GM12878 (cell line): ENCODE measurements around the gene PPARD. TPM values are rescaled to one million over a fixed set of nuclear protein-coding genes. Genes with fewer than 3 reads are reported as not detected.

Experiments
- ATAC-seq: fragments of 200-7000 bp; cut with Tn5 transposase; 3 replicates; pipeline ENCODE4 v1.9.1; 2020; ENCODE audit warnings: mild to moderate bottlenecking, moderate library complexity
- BruUV-seq: library from RNA; stranded (reverse); fragments of 400-500 nt; replicated peaks from 2 replicates; lab custom pipeline; 2021; lab: Mats Ljungman, UMichigan
- CTCF ChIA-PET: fragments of 300-600 bp; sonication (Branson Sonifier 250); formaldehyde crosslinking; extraction: SDS; loops from one replicate; lab custom pipeline; 2021; ENCODE audit warnings: inconsistent platforms; lab: Yijun Ruan, JAX
- POLR2A ChIA-PET: fragments of 350-600 bp; formaldehyde crosslinking; extraction: SDS; loops from one replicate; lab custom pipeline; 2021; ENCODE audit warnings: inconsistent platforms; lab: Charles Lee
- RAD21 ChIA-PET: fragments of 300-600 bp; sonication (Branson Sonifier 250); formaldehyde crosslinking; loops from one replicate; lab custom pipeline; 2023; ENCODE audit warnings: antibody characterized with exemption; ENCODE audit not compliant: unreplicated experiment; lab: Charles Lee
- SMC1A ChIA-PET: fragments of 300-600 bp; sonication (Branson Sonifier 250); formaldehyde crosslinking; loops from one replicate; lab custom pipeline; 2023; ENCODE audit not compliant: unreplicated experiment, uncharacterized antibody; lab: Charles Lee
- DNase-seq: peaks from one replicate; pipeline ENCODE4 v3.0.0-alpha.2; 2011; ENCODE audit warnings: low read depth, low spot score
- FAIRE-seq: peaks from 3 replicates; lab custom pipeline; 2011; peaks lifted over from hg19 to GRCh38; lab: Jason Lieb, UNC
- H2AFZ ChIP-seq: 2 replicates; pipeline ENCODE4 v1.6.0; 2011; ENCODE audit warnings: low read depth, low read length, control low read depth; ENCODE audit not compliant: control insufficient read depth
- H3K27ac ChIP-seq: 2 replicates; pipeline ENCODE4 v1.5.1; 2011; ENCODE audit warnings: control low read depth; ENCODE audit not compliant: control insufficient read depth, insufficient read depth
- H3K27me3 ChIP-seq, 2 experiments: replicated peaks in 1 of 2; 2 replicates each; pipeline versions ENCODE4 v1.6.0 to v1.6.1; 2011; ENCODE audit warnings: low read length in 1 of 2; ENCODE audit not compliant: control insufficient read depth in 2 of 2, insufficient read depth in 2 of 2
- H3K36me3 ChIP-seq, 2 experiments: 2 replicates each; pipeline ENCODE4 v1.5.1; 2011; ENCODE audit warnings: low read length in 1 of 2; ENCODE audit not compliant: control insufficient read depth in 2 of 2, insufficient read depth in 2 of 2
- H3K4me1 ChIP-seq: 2 replicates; pipeline ENCODE4 v1.6.1; 2011; ENCODE audit warnings: mild to moderate bottlenecking, low read length, moderate library complexity, mixed read lengths; ENCODE audit not compliant: control insufficient read depth, insufficient read depth
- H3K4me2 ChIP-seq: 2 replicates; pipeline ENCODE4 v1.6.0; 2011; ENCODE audit warnings: control low read depth; ENCODE audit not compliant: control insufficient read depth, insufficient read depth
- H3K4me3 ChIP-seq: fragments of 200-600 bp; sonication (generic); 2 replicates; pipeline ENCODE4 v1.5.1; 2016
- H3K79me2 ChIP-seq: 2 replicates; pipeline ENCODE4 v1.6.0; 2011; ENCODE audit warnings: low read length; ENCODE audit not compliant: control insufficient read depth, insufficient read depth
- H3K9ac ChIP-seq: 2 replicates; pipeline ENCODE4 v1.8.0; 2011; ENCODE audit warnings: low read length, control low read depth, mixed read lengths; ENCODE audit not compliant: control insufficient read depth, insufficient read depth
- H3K9me3 ChIP-seq: replicated peaks from 3 replicates; pipeline ENCODE4 v1.5.1; 2011; ENCODE audit warnings: mild to moderate bottlenecking, low read length; ENCODE audit not compliant: control insufficient read depth, insufficient read depth
- H4K20me1 ChIP-seq: 2 replicates; pipeline ENCODE4 v1.6.0; 2011; ENCODE audit not compliant: control insufficient read depth, insufficient read depth
- BCL3 ChIP-seq: IDR thresholded peaks from 2 replicates; pipeline ENCODE4 v1.6.1; 2011; ENCODE audit warnings: borderline replicate concordance, low read depth, mild to moderate bottlenecking, moderate library complexity, low read length; ENCODE audit not compliant: insufficient read depth, poor library complexity, severe bottlenecking
- BRCA1 ChIP-seq: IDR thresholded peaks from 2 replicates; pipeline ENCODE4 v1.6.1; 2011; ENCODE audit warnings: low read depth, low read length, improper control_type of control experiment
- CBX5 ChIP-seq: sonication (generic); IDR thresholded peaks from 2 replicates; pipeline ENCODE4 v1.6.1; 2016; ENCODE audit warnings: low read depth, moderate library complexity, mild to moderate bottlenecking, inconsistent platforms
- CHD1 ChIP-seq: IDR thresholded peaks from 2 replicates; pipeline ENCODE4 v1.6.1; 2012; ENCODE audit warnings: low read depth, low read length, improper control_type of control experiment
- CREM ChIP-seq: IDR thresholded peaks from 2 replicates; pipeline ENCODE4 v1.6.1; 2014; ENCODE audit warnings: antibody characterized with exemption, low read depth
- E4F1 ChIP-seq: fragments of 450-650 bp; IDR thresholded peaks from 2 replicates; pipeline ENCODE4 v1.6.1; 2018; ENCODE audit warnings: borderline replicate concordance, mild to moderate bottlenecking; ENCODE audit not compliant: partially characterized antibody
- HSF1 ChIP-seq: fragments of 150-350 bp; IDR thresholded peaks from 2 replicates; pipeline ENCODE4 v1.6.1; 2014; ENCODE audit warnings: mild to moderate bottlenecking, low read depth, low read length
- IKZF1 ChIP-seq: fragments of 450-650 bp; conservative IDR thresholded peaks from 2 replicates; pipeline ENCODE4 v1.6.1; 2017; ENCODE audit warnings: antibody characterized with exemption, mild to moderate bottlenecking
- PAX8 ChIP-seq: fragments of 450-650 bp; IDR thresholded peaks from 2 replicates; pipeline ENCODE4 v1.6.1; 2017; ENCODE audit warnings: mild to moderate bottlenecking, moderate library complexity
- RB1 ChIP-seq: fragments of 450-650 bp; formaldehyde crosslinking; IDR thresholded peaks from 2 replicates; pipeline ENCODE4 v1.6.1; 2017; ENCODE audit warnings: mild to moderate bottlenecking, borderline replicate concordance
- SIN3A ChIP-seq: IDR thresholded peaks from 2 replicates; pipeline ENCODE4 v1.6.1; 2012; ENCODE audit warnings: low read depth, low read length, improper control_type of control experiment
- SMAD1 ChIP-seq: fragments of 450-650 bp; IDR thresholded peaks from 2 replicates; pipeline ENCODE4 v1.6.1; 2018; ENCODE audit warnings: mild to moderate bottlenecking, low read depth; ENCODE audit not compliant: partially characterized antibody
- STAT1 ChIP-seq: fragments of 450-650 bp; conservative IDR thresholded peaks from 2 replicates; pipeline ENCODE4 v1.6.1; 2014; ENCODE audit warnings: antibody characterized with exemption, mild to moderate bottlenecking
- WGBS: methylation state at CpG from one replicate; pipeline ENCODE4 v1.1.6; 2016; ENCODE audit warnings: low lambda C conversion rate; ENCODE audit not compliant: insufficient replicate concordance, insufficient coverage; ENCODE audit errors: missing lambda C conversion rate; 5-methylcytosine and 5-hydroxymethylcytosine counted together
- in situ Hi-C: fragments of 300-500 bp; cut with MboI; formaldehyde crosslinking; loops from 9 replicates; pipeline ENCODE4 v1.14.3; 2018; ENCODE audit warnings: mixed read lengths
- intact Hi-C: fragments of 100-400 bp; cut with micrococcal nuclease; formaldehyde crosslinking; loops from one replicate; pipeline ENCODE4 v1.14.2; 2022; ENCODE audit not compliant: unreplicated experiment
- polyA plus RNA-seq, 11 experiments: library from polyadenylated mRNA; depleted of rRNA in 4 of 11; unstranded in 6 of 11; stranded (reverse) in 5 of 11; fragments of >200 nt; fragmentation: Nextera tagmentation in 4 of 11; fragmentation: Illumina TruSeq in 1 of 11; extraction: Ambion mirVana in 4 of 11; extraction: Trizol in 1 of 11; gene quantifications; 1 replicate in 1 of 11; 2 replicates in 10 of 11; pipeline versions ENCODE4 v1.2.1 to v1.2.3, GENCODE V29; 2011 to 2016; ENCODE audit warnings: inconsistent platforms in 2 of 11, missing spikeins in 2 of 11, low read depth in 1 of 11
- total RNA-seq, 4 experiments: library from RNA; depleted of rRNA in 3 of 4; stranded (reverse); fragments of >200 nt in 3 of 4; fragmentation: Illumina TruSeq in 1 of 4; extraction: Trizol in 1 of 4; gene quantifications; 2 replicates each; pipeline versions ENCODE4 v1.2.1 to v1.2.3, GENCODE V29; 2013 to 2021

The PPARD gene
- total and polyA plus RNA-seq, 10 of the 15 experiments (the other 5 are each of a cell fraction or from before 2014, with no cell fraction given) = 0.05 to 12.6 (median 6.7) TPM

- intact Hi-C loops = no loop called here
- ATAC-seq = no peak
- no peak for TF ChIP-seq CREM
- no peak for TF ChIP-seq E4F1
- TF ChIP-seq SMAD1 = no peak
- TF ChIP-seq STAT1 = no peak
- no peak for TF ChIP-seq IKZF1
- no peak for TF ChIP-seq PAX8
- no peak for TF ChIP-seq BCL3
- TF ChIP-seq CBX5 = no peak
- no peak for TF ChIP-seq BRCA1
- TF ChIP-seq HSF1 = no peak
- TF ChIP-seq SIN3A = no peak
- no peak for TF ChIP-seq CHD1
- TF ChIP-seq RB1 = no peak
- no peaks in the 10 kb centered on the region for H4K20me1 ChIP-seq
- no peak for DNase-seq
- H3K4me1 ChIP-seq = no peaks in the 10 kb centered on the region
- no peaks in the 10 kb centered on the region for H3K36me3 ChIP-seq
- no peak overlapping the region for H2AFZ ChIP-seq
- H3K27ac ChIP-seq = no peak overlapping the region
- no peaks in the 10 kb centered on the region for H3K27me3 ChIP-seq
- FAIRE-seq = no peak
- no peak overlapping the region for H3K9ac ChIP-seq
- no peaks in the 10 kb centered on the region; the same call in 2 of the 3 replicates for H3K9me3 ChIP-seq
- BruUV-seq = no TSS peak
- 69% methylated on average over 2 of the region's 2 CpGs for WGBS
- H3K79me2 ChIP-seq = no peaks in the 10 kb centered on the region
- ChIA-PET POLR2A (interaction anchor here (1.5 kb wide), 1 partner anchor 34 kb away, joined by 3 read pairs; no protein-coding TSS in a partner anchor), RAD21 (no interaction called here), CTCF (interaction anchor here (0.6 to 1.3 kb wide), 2 partner anchors 90 to 550 kb away, joined by 3 to 6 read pairs; partner anchors contain the start of gene RPL10A), SMC1A (interaction anchor here (1.4 kb wide), 1 partner anchor 29 kb away, joined by 4 read pairs; no protein-coding TSS in a partner anchor)
- in situ Hi-C loops = no loop called here
- H3K4me2 ChIP-seq = no peak overlapping the region
- H3K4me3 ChIP-seq = no peak overlapping the region
Measured at GRCh38 chr6:35378261-35378660, 35.9 kb downstream of the PPARD start.
